MCF 10A (cell line): ENCODE measurements around the gene PAPSS2. TPM values are rescaled to one million over a fixed set of nuclear protein-coding genes. Genes with fewer than 3 reads are reported as not detected.

Experiments used
- BruUV-seq: library from RNA; stranded (reverse); fragments of 400-500 nt; replicated peaks from 2 replicates; lab custom pipeline; 2021; lab: Mats Ljungman, UMichigan
- CTCF ChIA-PET: fragments of 300-600 bp; sonication (Branson Sonifier 250); formaldehyde crosslinking; extraction: SDS; loops from one replicate; lab custom pipeline; 2021; ENCODE audit warnings: antibody characterized with exemption, inconsistent platforms; lab: Yijun Ruan, JAX
- POLR2A ChIA-PET: fragments of 300-600, 350-650 bp; sonication (Branson Sonifier 250); formaldehyde crosslinking; extraction: SDS; loops from one replicate; lab custom pipeline; 2020; ENCODE audit warnings: antibody characterized with exemption, inconsistent platforms; lab: Yijun Ruan, JAX
- DNase-seq: peaks from one replicate; pipeline ENCODE4 v3.0.0-alpha.2; 2018; ENCODE audit not compliant: unreplicated experiment
- H3K27ac Mint-ChIP-seq: one replicate; pipeline ENCODE4 v1.8.0; 2022; ENCODE audit warnings: mild to moderate bottlenecking, low read depth, mixed read lengths; ENCODE audit not compliant: unreplicated experiment
- H3K27me3 Mint-ChIP-seq: one replicate; pipeline ENCODE4 v1.8.0; 2022; ENCODE audit warnings: mixed read lengths; ENCODE audit not compliant: insufficient read depth, unreplicated experiment
- H3K36me3 Mint-ChIP-seq: one replicate; pipeline ENCODE4 v1.8.0; 2022; ENCODE audit warnings: mild to moderate bottlenecking, moderate library complexity, mixed read lengths; ENCODE audit not compliant: insufficient read depth, unreplicated experiment
- H3K4me1 Mint-ChIP-seq: one replicate; pipeline ENCODE4 v1.8.0; 2022; ENCODE audit warnings: mixed read lengths; ENCODE audit not compliant: insufficient read depth, unreplicated experiment
- H3K4me3 Mint-ChIP-seq: one replicate; pipeline ENCODE4 v1.8.0; 2022; ENCODE audit warnings: mild to moderate bottlenecking, moderate library complexity, mixed read lengths; ENCODE audit not compliant: unreplicated experiment
- H3K9me3 Mint-ChIP-seq: one replicate; pipeline ENCODE4 v1.8.0; 2022; ENCODE audit warnings: mixed read lengths; ENCODE audit not compliant: unreplicated experiment
- intact Hi-C: fragments of 100-400 bp; cut with micrococcal nuclease; formaldehyde crosslinking; loops from 2 replicates; pipeline ENCODE4 v1.14.1; 2022
- total RNA-seq: library from RNA; stranded (reverse); gene quantifications from 2 replicates; pipeline ENCODE4 v1.2.3, GENCODE V29; 2022
- TF ChIP-seq, protein P1 (sequence below): fragments of 200-600 bp; IDR thresholded peaks from one replicate; pipeline ENCODE4 v1.8.0; 2022; ENCODE audit warnings: antibody characterized with exemption, mild to moderate bottlenecking; ENCODE audit not compliant: unreplicated experiment

The PAPSS2 gene
- total RNA-seq, 1 experiment from 2014 or later: 1.0 TPM

DNA sequence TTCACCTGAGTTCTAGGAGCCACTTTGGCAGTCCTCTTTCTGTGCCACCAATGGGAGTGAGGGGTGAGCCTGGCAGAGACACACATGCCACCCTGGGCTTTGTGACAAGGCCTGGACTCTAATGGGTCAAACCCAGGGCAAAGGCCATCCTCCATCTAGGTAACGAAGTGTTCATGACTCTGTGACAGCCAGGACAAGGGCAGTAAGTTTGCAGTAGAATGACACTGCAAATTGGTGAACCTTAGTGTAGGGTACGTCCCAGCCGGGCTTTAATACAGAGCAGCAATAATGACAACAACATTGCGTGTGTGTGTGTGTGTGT is 43.3 kb downstream of the PAPSS2 start:
- H3K27me3 Mint-ChIP-seq: no peaks in the 10 kb centered on the region
- BruUV-seq: no TSS peak
- intact Hi-C loops: no loop called here
- no peak overlapping the region for H3K27ac Mint-ChIP-seq
- CTCF ChIA-PET: interaction anchor here (0.6 to 1.7 kb wide), 3 partner anchors 31 to 195 kb away, joined by 3 to 10 read pairs (median 3); no protein-coding TSS in a partner anchor
- no peaks in the 10 kb centered on the region for H3K36me3 Mint-ChIP-seq
- POLR2A ChIA-PET: no interaction called here
- H3K4me3 Mint-ChIP-seq: no peak overlapping the region
- TF ChIP-seq, protein P1, sequence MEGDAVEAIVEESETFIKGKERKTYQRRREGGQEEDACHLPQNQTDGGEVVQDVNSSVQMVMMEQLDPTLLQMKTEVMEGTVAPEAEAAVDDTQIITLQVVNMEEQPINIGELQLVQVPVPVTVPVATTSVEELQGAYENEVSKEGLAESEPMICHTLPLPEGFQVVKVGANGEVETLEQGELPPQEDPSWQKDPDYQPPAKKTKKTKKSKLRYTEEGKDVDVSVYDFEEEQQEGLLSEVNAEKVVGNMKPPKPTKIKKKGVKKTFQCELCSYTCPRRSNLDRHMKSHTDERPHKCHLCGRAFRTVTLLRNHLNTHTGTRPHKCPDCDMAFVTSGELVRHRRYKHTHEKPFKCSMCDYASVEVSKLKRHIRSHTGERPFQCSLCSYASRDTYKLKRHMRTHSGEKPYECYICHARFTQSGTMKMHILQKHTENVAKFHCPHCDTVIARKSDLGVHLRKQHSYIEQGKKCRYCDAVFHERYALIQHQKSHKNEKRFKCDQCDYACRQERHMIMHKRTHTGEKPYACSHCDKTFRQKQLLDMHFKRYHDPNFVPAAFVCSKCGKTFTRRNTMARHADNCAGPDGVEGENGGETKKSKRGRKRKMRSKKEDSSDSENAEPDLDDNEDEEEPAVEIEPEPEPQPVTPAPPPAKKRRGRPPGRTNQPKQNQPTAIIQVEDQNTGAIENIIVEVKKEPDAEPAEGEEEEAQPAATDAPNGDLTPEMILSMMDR: no peak
- no peak for DNase-seq
- H3K4me1 Mint-ChIP-seq: peaks cover 15% of the 10 kb centered on the region
- H3K9me3 Mint-ChIP-seq: no peaks in the 10 kb centered on the region

DNA sequence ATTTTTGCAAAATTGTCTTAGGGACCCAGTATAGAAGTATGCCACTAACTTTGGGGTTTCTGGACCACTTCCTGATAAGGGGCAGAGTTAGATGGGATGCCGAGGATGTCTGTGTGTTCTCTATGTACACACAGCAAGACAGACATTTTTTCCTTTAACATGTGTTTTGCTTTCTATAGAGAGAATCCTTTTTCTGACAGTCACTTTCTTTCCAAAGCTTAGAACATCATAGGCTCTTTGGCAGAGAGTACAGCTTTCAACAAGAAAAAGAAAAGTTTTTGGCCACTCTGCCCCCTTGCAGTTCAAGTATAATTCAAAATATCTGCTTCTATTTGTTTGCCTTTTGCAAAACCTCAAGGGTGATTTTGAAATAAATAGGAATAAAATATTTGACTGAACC is 44.1 kb downstream of the PAPSS2 start:
- CTCF ChIA-PET: interaction anchor here (0.6 to 1.1 kb wide), 4 partner anchors 30 to 140 kb away, joined by 3 to 4 read pairs (median 3); no protein-coding TSS in a partner anchor
- POLR2A ChIA-PET: no interaction called here
- BruUV-seq: no TSS peak
- Mint-ChIP-seq H3K9me3 (no peaks in the 10 kb centered on the region), H3K36me3 (no peaks in the 10 kb centered on the region), H3K27ac (no peak overlapping the region), H3K4me3 (no peak overlapping the region), H3K27me3 (no peaks in the 10 kb centered on the region), H3K4me1 (peaks cover 15% of the 10 kb centered on the region)
- TF ChIP-seq, protein P1: no peak
- DNase-seq: no peak
- intact Hi-C loops: no loop called here

DNA sequence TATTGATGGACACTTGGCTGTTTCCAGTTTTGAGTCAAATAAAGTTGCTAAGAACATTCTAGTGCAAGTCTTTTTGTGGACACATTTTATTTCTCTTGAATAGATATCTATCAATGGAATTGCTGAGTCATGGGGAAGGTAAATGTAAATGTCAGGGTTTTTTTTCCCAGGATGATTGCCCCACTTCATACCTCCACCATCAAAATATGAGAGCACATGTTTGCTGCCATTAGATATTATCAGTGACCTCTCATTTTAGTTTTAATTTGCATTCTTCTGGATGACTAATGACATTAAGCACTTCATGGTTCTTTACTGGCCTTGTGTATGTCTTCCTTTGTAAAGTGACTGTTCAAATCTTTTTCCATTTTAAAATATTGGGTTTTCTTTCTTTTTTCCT is 45.7 kb downstream of the PAPSS2 start:
- no peaks in the 10 kb centered on the region for H3K9me3 Mint-ChIP-seq
- intact Hi-C loops: no loop called here
- peak; percentile 9 for DNase-seq
- H3K27ac Mint-ChIP-seq: no peak overlapping the region
- no peaks in the 10 kb centered on the region for H3K27me3 Mint-ChIP-seq
- ChIA-PET CTCF (no interaction called here), POLR2A (no interaction called here)
- no peaks in the 10 kb centered on the region for H3K36me3 Mint-ChIP-seq
- BruUV-seq: no TSS peak
- no peak overlapping the region for H3K4me3 Mint-ChIP-seq
- TF ChIP-seq, protein P1: no peak
- H3K4me1 Mint-ChIP-seq: peaks cover 11% of the 10 kb centered on the region

DNA sequence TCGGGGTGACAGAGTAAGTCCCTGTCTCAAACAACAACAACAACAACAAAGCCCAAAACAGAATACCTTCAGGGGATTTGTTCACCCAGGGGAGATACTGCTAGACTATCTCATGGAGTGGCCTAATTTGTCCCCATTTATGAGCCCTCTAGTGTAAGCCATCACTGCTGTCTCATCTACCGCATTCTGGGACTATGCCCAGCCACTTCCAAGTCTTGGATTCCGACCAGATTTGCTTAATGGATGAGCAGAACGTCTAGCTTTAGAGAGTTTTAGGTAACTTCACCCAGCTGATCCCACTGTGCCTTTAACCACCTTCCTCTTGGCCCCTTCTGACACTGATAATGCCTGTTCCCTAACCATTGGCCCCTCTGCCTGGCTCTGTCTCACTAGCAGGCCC is 47.1 kb downstream of the PAPSS2 start:
- TF ChIP-seq, protein P1: no peak
- no peak overlapping the region for H3K27ac Mint-ChIP-seq
- H3K36me3 Mint-ChIP-seq: no peaks in the 10 kb centered on the region
- H3K4me1 Mint-ChIP-seq: peaks cover 1% of the 10 kb centered on the region
- no peaks in the 10 kb centered on the region for H3K27me3 Mint-ChIP-seq
- H3K9me3 Mint-ChIP-seq: no peaks in the 10 kb centered on the region
- intact Hi-C loops: no loop called here
- no TSS peak for BruUV-seq
- no peak for DNase-seq
- ChIA-PET CTCF (interaction anchor here (1.2 kb wide), 1 partner anchor 28 kb away, joined by 5 read pairs; no protein-coding TSS in a partner anchor), POLR2A (no interaction called here)
- H3K4me3 Mint-ChIP-seq: no peak overlapping the region
